ENCODE results near the gene ELFN2. TPM values are rescaled to one million over a fixed set of nuclear protein-coding genes. Genes with fewer than 3 reads are reported as not detected.

Gene ELFN2
- total RNA-seq, 1 donor from 2014 or later: not detected

GRCh38 chr22:37432708-37433054, 5.4 kb upstream of the ELFN2 start:
- no peaks in the 10 kb centered on the region for H3K36me3 Mint-ChIP-seq (ENCODE audit: low read depth)

GRCh38 chr22:37431801-37432707, 4.8 kb upstream of the ELFN2 start:
- TF ChIP-seq CTCF (IDR thresholded peaks at IDR 0.05): no peak
- ChIA-PET POLR2A (no interaction called here), CTCF (interaction anchor here (1.1 to 1.5 kb wide), 3 partner anchors 116 to 385 kb away, joined by 3 to 6 read pairs (median 3); no protein-coding TSS in a partner anchor)
- peaks cover 54% of the 10 kb centered on the region for H3K27me3 Mint-ChIP-seq
- H3K4me3 Mint-ChIP-seq: no peak overlapping the region
- intact Hi-C loops (cut with micrococcal nuclease): no loop called here
- ATAC-seq (ENCODE audit: low read depth) (no peak), DNase-seq (no peak)
- no peaks in the 10 kb centered on the region for H3K9me3 Mint-ChIP-seq
- no peak overlapping the region for H3K27ac Mint-ChIP-seq
- peaks cover 8% of the 10 kb centered on the region for H3K4me1 Mint-ChIP-seq
- H3K36me3 Mint-ChIP-seq (ENCODE audit: low read depth): no peaks in the 10 kb centered on the region

More at GRCh38 chr22:37432708-37433054, 5.4 kb upstream of the ELFN2 start:
- H3K4me1 Mint-ChIP-seq: peaks cover 7% of the 10 kb centered on the region
- ChIA-PET POLR2A (no interaction called here), CTCF (interaction anchor here (1.5 kb wide), 1 partner anchor 116 kb away, joined by 3 read pairs; no protein-coding TSS in a partner anchor)
- H3K4me3 Mint-ChIP-seq: no peak overlapping the region
- no peaks in the 10 kb centered on the region for H3K9me3 Mint-ChIP-seq
- intact Hi-C loops (cut with micrococcal nuclease): no loop called here
- DNase-seq: no peak
- H3K27ac Mint-ChIP-seq: no peak overlapping the region
- no peak for ATAC-seq (ENCODE audit: low read depth)
- TF ChIP-seq CTCF (IDR thresholded peaks at IDR 0.05): no peak
- peaks cover 53% of the 10 kb centered on the region for H3K27me3 Mint-ChIP-seq

- Mint-ChIP-seq H3K4me1 (peaks cover 12% of the 10 kb centered on the region), H3K36me3 (ENCODE audit: low read depth) (no peaks in the 10 kb centered on the region), H3K4me3 (no peak overlapping the region), H3K27me3 (peaks cover 60% of the 10 kb centered on the region), H3K27ac (no peak overlapping the region), H3K9me3 (no peaks in the 10 kb centered on the region)
- intact Hi-C loops (cut with micrococcal nuclease): no loop called here
- CTCF ChIA-PET: interaction anchor here (1.1 to 3.8 kb wide), 4 partner anchors 114 to 384 kb away, joined by 3 to 42 read pairs (median 4); no protein-coding TSS in a partner anchor
- no peak for TF ChIP-seq CTCF (IDR thresholded peaks at IDR 0.05)
- DNase-seq (no peak), ATAC-seq (ENCODE audit: low read depth) (no peak)
- POLR2A ChIA-PET: no interaction called here
Measured at GRCh38 chr22:37431366-37431765, 4.1 kb upstream of the ELFN2 start.

- no peak for ATAC-seq (ENCODE audit: low read depth)
- Mint-ChIP-seq H3K27me3 (peaks cover 64% of the 10 kb centered on the region), H3K9me3 (no peaks in the 10 kb centered on the region), H3K4me1 (peaks cover 15% of the 10 kb centered on the region), H3K27ac (no peak overlapping the region), H3K4me3 (no peak overlapping the region), H3K36me3 (ENCODE audit: low read depth) (no peaks in the 10 kb centered on the region)
- POLR2A ChIA-PET: no interaction called here
- TF ChIP-seq CTCF (IDR thresholded peaks at IDR 0.05): no peak
- DNase-seq: no peak
- CTCF ChIA-PET: interaction anchor here (1.1 to 3.8 kb wide), 3 partner anchors 114 to 383 kb away, joined by 3 to 42 read pairs (median 6); no protein-coding TSS in a partner anchor
- intact Hi-C loops (cut with micrococcal nuclease): no loop called here
Measured at GRCh38 chr22:37430941-37431340, 3.7 kb upstream of the ELFN2 start.
